ENCODE measurements around the gene ADGRL1.

DNA sequence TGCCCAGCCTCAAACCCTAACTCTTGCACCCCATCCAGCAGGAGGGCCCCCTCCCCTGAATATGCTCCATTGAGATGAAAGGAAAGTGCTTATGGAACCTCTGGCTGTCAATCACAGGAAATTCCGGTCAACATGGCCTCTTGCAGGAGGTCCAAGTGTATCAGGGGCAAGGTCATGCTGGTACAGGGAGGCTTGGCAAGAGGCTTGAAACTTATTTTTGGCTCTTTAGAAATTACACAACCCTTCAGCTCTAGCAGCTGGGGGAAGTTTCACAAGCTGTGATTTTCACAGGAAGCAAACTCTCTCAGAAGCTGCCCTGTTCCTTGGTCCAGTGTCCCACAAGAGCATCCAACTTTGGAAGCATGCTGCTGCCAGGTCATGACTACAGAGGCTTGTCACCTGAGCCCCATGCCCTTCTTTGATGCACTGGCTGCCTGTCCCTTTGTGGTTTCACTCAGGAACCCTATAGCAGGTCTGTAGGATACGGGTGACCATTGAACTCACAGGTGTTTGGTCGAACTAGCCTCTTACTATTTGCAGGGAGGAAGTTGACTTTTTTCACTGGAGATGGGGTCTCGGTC is 78.0 kb downstream of the ADGRL1 start:
- TF ChIP-seq ZFP30 (CRISPR knock-in tag; IDR thresholded peaks at IDR 0.05) = no peak
- TF ChIP-seq, protein P1, sequence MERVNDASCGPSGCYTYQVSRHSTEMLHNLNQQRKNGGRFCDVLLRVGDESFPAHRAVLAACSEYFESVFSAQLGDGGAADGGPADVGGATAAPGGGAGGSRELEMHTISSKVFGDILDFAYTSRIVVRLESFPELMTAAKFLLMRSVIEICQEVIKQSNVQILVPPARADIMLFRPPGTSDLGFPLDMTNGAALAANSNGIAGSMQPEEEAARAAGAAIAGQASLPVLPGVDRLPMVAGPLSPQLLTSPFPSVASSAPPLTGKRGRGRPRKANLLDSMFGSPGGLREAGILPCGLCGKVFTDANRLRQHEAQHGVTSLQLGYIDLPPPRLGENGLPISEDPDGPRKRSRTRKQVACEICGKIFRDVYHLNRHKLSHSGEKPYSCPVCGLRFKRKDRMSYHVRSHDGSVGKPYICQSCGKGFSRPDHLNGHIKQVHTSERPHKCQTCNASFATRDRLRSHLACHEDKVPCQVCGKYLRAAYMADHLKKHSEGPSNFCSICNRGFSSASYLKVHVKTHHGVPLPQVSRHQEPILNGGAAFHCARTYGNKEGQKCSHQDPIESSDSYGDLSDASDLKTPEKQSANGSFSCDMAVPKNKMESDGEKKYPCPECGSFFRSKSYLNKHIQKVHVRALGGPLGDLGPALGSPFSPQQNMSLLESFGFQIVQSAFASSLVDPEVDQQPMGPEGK (CRISPR knock-in tag; IDR thresholded peaks at IDR 0.05; ENCODE audit: borderline replicate concordance) = no peak
- no peak for TF ChIP-seq ARNTL (CRISPR knock-in tag; IDR thresholded peaks at IDR 0.05; ENCODE audit: borderline replicate concordance, low read depth)
